HG03460 (cell line): ENCODE results near the gene MTHFD2L.

ENCODE experiments used
- ATAC-seq: cut with Tn5 transposase; IDR thresholded peaks from one replicate; pipeline ENCODE4 v1.9.1; 2021; ENCODE audit not compliant: unreplicated experiment

Gene MTHFD2L

DNA sequence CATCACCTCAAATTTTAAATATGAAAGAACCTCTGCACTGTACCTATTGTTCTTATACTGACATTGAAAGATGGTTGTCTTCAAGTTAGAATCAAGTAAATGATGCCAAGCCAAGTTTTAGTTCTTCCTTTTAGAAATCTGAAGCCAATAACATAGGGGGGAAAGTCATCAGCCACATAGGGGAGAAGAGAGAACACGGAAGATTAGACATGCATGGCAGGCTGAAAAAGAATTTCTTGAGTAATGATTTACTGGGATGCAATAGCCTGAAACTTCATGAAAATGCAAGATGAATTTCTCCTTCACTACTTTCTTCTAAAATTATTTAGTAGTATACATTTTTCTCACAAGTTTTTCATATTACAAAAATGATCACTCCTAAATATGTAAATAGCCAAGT is 136.8 kb downstream of the MTHFD2L start:
- no peak for ATAC-seq

DNA sequence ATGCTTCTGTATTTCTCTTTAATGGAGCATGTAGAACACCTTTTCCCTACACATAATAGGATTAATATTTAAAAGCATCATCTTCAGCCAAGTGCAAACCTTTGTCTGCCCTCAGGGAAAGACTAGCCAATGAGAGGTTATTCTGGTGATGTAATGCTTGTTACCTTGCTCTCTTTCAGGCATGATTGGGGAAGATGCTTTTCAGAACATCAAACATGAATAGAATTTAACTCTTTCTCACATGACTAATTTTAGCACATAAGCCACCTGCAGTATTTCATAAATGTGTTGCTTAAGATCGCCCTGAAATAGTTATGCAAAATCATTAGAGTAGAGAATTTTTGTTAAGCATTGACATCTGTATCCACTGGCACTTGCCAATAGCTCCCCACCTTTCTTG is 139.6 kb downstream of the MTHFD2L start:
- no peak for ATAC-seq

GRCh38 chr4:74304095-74304625 is 146.2 kb downstream of the MTHFD2L start:
- ATAC-seq, result no peak

GRCh38 chr4:74305000-74305399 is 147.1 kb downstream of the MTHFD2L start:
- no peak for ATAC-seq

DNA sequence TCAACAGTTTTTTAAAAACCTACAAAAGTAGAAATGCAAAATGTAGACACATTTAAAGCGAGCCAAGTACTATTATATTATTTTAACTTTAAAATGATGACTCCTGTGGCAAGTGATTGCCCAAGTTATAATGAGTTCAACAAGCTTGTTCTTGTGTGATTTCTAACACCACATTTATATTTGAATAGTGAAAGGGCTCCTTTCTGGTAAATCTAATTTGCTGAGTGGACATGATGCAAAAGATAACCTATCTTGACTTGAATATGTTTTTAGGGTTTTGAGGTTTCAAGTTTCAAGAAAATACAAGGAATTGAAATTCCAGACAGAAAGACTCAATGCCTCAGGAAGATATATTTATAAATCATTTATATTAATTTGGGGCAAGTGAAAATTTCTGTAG is 149.3 kb downstream of the MTHFD2L start:
- no peak for ATAC-seq

DNA sequence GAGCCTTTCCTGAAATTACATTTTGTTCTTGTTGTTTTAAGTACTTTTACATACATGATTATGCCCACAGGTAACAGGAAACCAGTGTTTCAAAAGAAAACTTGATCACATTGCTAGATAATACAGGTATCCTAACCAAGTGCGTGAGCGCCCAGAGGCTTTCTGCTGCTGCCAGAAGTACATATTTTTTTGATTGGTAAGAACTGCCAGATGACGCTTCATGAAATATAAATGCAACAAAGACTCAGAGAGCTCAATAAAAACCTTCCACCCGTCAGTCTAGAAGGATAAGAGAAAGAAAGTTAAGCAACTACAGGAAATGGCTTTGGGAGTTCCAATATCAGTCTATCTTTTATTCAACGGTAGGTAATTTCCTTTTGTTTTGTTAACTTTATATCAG is 150.3 kb downstream of the MTHFD2L start, which contains the start of gene EPGN:
TSS of gene EPGN (plus strand) at position 256 of the 400 bp plus-strand sequence. CDS start at position 320, 64 bp downstream.
- no peak for ATAC-seq

DNA sequence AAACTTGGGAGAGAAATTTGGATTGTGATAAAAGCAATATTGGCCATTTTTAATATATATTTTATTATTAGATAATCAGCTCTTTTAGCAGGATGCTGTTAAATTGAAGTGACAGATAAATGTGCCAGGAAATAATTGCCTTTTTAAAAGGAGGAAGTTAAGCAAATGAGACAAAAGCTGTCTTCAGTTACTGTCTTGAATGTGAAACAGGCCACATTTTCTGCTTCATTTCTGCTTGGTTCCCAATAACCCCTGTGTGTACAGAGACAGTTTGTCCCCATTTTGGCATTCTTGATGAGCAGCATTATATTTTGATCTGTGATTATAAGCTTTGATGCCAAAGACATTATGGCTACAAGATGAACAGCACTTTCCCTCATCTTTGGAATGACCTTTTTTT is 151.3 kb downstream of the MTHFD2L start:
- ATAC-seq, result no peak

DNA sequence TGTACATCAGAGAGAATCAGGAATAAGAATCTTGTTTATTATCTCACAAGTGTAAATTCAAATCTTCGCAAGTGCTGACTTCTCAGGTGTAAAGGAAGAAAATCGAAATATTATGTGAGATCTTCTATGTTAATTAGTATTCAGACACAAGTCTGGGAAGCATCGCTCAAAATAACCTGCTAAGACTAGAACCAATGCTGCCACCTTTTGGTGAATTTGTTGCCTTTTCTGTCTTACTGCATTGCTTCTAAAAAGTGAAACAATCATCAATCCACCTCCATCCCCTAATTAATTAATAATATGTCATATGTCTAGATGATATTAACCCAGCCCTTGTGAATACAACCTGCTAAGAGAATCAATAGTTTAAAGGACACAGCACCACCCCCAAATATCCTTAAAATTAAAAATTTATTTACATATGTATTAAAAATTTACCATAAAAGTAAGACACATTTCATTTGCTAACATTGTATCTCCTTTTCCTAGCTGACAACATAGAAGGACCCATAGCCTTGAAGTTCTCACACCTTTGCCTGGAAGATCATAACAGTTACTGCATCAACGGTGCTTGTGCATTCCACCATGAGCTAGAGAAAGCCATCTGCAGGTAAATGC is 153.9 kb downstream of the MTHFD2L start:
- ATAC-seq, result no peak

DNA sequence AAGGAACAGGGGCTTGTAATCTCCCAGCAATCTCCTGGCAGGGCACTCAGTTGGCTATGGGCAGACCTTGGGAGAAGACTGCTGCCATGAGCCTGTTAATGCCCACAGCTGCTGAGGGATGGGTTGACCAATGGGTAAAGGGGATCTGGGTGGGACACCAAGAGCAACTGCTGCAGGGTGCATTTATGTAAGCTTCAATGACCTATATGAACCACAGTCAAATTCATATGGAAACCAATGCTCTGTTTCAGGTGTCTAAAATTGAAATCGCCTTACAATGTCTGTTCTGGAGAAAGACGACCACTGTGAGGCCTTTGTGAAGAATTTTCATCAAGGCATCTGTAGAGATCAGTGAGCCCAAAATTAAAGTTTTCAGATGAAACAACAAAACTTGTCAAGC is 156.4 kb downstream of the MTHFD2L start:
- no peak for ATAC-seq

GRCh38 chr4:74314944-74315343 is 157.0 kb downstream of the MTHFD2L start:
- ATAC-seq, result no peak

- no peak for ATAC-seq
Observed at GRCh38 chr4:74315376-74315775, 157.5 kb downstream of the MTHFD2L start.

- ATAC-seq, result no peak
Observed at GRCh38 chr4:74316397-74316796, 158.5 kb downstream of the MTHFD2L start.

DNA sequence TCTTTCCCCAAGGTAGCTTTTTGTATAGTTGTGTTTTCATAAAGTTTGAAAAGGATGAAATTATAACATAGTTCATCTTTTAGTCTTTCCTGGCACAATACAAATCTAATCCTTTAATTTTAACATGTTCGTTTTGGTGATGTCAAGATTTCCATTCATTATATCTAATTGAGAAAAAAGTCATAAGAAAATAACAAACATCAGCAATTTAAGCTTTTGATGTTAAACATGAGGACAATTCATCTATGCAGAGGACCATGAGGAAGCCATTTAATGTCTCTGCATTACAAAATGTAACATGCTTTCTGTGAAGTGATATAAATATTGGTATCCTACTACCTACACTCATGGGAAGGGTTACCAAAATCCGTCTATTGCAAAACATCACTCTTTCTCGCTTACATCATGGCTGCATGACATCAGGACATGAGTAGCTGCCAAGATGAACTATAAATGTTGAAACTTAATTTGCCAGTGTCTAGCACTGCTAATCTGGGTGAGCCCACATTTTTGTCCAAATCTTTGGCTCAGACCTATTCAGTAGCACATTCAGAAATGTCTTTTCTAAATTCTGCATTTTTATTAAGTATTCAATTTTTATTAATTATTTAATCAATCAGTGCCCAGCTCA is 159.8 kb downstream of the MTHFD2L start:
- no peak for ATAC-seq

GRCh38 chr4:74318276-74318675 is 160.4 kb downstream of the MTHFD2L start:
- ATAC-seq, result no peak

DNA sequence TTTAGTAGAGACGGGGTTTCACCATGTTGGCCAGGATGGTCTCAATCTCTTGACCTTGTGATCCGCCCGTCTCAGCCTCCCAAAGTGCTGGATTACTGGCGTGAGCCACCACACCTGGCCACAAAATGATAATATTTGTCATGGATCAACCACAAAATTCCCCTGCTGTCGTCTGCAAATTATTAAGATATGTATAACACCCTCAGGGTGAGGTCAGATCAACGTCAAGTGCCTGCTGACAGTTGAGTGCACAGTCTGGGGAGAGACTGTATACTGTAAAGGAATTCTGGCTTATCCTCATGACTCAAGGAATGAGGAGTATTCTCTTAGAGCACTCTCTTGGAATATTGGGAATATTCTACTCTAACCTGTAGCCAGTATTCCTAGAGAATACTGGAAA is 161.6 kb downstream of the MTHFD2L start:
- no peak for ATAC-seq

DNA sequence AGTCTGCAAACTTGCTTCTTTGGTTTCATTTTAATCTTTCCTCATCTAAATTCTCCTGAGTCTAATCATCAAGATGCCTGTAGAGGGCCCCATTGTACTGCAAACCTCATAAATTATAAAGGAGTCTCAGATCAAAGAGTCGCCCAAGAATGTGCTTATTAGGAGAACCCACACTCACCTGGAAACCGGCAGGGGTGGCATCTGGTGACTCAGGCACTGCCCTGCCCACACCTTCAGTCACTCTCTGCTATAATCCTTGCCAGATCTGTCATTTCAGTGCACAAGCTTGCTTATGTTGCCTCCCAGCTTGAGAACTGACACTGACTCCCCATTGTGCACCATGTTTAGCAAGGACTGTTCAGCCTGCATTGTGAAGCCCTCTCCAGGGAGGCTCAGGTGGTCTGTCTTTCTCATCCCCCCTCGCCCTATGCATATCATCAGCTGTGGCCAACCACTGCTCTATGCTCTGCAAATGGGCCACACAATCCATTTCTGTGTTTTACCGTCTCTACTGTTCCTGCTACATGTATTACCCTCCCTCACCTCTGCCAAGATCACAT is 162.7 kb downstream of the MTHFD2L start:
- ATAC-seq, result peak; percentile 73

- ATAC-seq, result no peak
Observed at GRCh38 chr4:74322301-74322700, 164.4 kb downstream of the MTHFD2L start.

GRCh38 chr4:74323663-74324062 is 165.7 kb downstream of the MTHFD2L start:
- ATAC-seq, result no peak

GRCh38 chr4:74324262-74324661 is 166.3 kb downstream of the MTHFD2L start:
- no peak for ATAC-seq

- ATAC-seq, result no peak
Observed at GRCh38 chr4:74325886-74326285, 168.0 kb downstream of the MTHFD2L start.

DNA sequence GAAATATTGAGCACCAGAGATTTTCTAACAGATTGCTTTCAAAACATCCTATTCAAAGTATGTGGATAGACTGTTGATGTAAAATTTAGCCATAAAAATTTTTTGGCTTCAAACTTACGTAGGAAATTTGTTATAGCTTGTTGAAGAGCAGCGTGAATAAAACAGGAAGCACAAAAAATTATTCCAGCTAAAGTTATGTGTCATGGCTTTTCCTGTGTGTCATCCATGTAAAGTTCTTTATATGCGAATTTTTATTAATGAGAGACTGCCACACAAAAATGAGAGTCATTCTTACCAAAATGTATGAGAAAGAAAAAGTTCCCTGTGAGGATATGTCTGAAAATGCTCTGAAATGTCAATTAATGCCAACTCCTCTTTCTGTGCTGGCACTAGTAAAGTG is 169.8 kb downstream of the MTHFD2L start:
- no peak for ATAC-seq

DNA sequence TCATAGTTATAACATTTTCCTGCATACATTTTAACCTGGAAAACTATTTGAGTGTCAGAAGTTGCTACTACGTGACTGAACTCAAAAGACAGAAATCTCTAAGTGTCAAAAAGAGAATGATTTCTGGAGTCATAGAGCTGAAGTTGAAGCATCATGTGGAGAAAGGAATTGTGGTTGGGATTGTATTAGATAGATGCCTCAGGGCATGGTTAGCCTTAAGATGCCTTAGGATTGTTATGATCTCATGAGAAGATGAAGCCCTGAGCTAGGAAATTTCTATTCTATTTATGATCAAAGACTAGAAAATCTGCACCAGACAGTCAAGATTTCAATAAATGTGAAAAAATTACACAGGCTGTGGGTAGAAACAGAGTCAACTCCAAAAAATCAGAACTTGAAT is 170.6 kb downstream of the MTHFD2L start:
- no peak for ATAC-seq
